HG03103 (cell line): ENCODE data around the gene FAM200B.
"Not testable (repeated sequence)": the region's sequence is repeated elsewhere in the genome, so short reads cannot be mapped to it uniquely, and the experiment has no call there.

Experiments used
- ATAC-seq: cut with Tn5 transposase; IDR thresholded peaks from one replicate; pipeline ENCODE4 v1.9.1; 2021; ENCODE audit warnings: low read depth; ENCODE audit not compliant: unreplicated experiment

The FAM200B gene

DNA sequence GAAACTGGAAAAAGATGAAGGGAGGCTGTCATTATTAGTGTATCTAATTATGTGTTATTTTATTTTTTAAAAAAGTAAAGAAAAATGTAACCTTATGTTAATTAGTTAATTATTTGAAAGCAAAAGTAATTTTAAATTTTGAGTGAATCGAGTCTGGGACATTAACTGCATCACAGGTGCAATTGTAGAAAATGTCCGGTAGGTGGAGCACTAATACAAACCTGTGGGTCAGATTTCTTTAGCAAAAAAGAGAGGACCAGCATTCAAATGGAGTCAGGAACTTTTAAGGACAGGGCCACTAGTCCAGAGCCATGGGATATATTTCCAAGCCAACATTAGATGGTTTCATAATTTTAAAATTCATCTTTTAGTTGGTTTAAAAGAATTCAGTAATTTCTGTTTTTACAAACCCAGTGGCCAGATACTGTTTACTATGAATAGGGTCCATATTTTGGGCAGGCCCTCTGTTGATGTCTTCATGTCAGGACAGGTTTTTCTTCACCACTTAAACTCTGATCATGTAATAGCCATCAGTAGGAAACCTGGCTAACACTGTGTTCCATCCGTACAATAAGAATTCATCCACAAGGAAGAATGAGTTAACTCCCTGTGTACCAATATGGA, 48.4 kb downstream of the FAM200B start:
- no peak for ATAC-seq

DNA sequence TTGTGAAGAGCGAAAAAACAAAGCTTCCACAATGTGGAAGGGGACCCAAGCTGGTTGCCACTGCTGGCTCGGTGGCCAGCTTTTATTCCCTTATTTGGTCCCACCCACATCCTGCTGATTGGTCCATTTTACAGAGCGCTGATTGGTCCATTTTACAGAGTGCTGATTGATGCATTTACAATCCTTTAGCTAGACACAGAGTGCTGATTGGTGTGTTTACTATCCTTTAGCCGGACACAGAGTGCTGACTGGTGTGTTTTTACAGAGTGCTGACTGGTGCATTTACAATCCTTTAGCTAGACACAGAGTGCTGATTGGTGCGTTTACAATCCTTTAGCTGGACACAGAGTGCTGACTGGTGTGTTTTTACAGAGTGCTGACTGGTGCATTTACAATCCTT, 51.4 kb downstream of the FAM200B start:
- ATAC-seq: not testable (repeated sequence)

DNA sequence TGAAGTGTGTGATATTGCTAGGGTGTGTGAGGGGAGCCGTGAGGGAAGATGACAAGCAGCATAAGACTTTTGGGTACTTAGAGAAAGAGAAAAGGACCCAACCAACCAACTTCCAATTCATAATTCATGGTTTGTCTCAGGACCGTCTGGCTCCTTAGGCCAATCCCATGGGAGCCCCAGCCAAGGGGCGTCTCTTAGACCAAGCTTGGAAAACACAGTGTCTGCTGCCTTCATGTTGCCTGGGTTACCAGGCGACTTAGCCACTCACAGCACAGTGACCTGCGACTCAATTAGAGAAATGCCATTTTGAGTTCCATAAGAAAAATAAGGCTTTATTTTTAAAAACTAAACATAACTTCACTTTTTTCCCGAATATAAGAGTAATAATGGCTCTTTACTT, 53.9 kb downstream of the FAM200B start:
- no peak for ATAC-seq

DNA sequence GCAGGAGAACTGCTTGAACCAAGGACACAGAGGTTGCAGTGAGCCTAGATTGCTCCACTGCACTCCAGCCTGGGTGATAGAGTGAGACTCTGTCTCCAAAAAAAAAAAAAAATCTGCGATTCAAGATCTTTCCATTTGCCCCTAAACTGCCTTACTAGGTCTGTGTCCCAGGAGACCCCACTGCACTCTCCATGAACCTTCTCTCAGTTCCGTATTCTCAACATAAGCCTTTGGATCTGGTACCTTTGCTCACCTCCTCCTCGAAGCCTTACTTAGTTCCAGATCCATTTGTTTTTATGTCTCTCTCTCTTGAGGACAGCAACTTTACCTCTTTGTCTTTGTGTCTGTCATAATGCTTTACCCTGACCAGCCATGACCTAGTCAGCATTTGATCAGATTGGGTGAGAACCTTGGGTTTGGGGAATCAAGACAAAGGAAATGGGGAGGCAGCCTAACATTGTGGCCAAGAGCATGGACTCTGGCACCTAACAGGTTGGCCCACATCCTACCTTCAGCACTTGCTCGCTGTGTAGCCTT, 55.0 kb downstream of the FAM200B start:
- no peak for ATAC-seq

DNA sequence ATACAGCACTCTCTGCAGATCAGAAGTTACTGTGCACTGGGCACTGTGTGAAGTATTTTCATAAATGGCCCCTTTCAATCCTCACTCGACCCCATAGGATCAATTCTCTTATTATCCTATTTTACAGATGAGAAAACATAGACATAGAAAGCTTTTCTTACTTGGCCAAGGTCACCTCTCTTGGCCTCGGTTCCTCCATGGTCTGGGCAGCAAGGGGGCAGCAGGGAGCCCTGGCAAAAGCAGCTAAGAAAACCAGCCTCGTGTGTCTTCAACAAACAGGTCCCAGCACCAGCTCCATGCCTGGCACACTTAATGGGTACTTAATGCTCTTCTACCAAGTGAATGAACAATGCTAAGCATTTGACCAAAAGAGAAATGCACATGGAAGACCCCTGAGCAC, 55.6 kb downstream of the FAM200B start:
- no peak for ATAC-seq

DNA sequence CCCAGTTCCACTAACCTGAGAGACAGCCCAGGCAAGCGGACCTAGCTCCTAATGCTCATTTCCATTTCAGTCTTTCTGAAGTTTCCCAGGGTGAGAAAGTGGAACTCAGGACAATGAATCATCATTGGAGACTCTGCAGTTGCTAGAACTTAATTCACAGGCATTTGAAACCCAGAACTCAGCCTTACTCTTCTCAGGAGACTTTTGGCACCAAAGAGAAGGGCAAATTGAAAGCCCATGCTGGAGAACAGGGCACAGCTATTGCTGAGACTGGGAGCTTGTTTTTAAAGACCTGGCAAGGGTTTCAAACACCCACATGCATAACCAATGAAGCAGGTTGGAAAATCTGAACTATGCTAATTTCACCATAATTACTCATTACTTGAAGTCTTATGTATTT, 57.2 kb downstream of the FAM200B start:
- no peak for ATAC-seq
